GM19043 (cell line): Measurements from ENCODE around the gene ARHGAP8.
"Not testable (repeated sequence)": the region's sequence is repeated elsewhere in the genome, so short reads cannot be mapped to it uniquely, and the experiment has no call there.

ENCODE experiments used
- ATAC-seq: cut with Tn5 transposase; IDR thresholded peaks from one replicate; pipeline ENCODE4 v1.9.1; 2021; ENCODE audit warnings: low read depth; ENCODE audit not compliant: unreplicated experiment

Gene ARHGAP8

DNA sequence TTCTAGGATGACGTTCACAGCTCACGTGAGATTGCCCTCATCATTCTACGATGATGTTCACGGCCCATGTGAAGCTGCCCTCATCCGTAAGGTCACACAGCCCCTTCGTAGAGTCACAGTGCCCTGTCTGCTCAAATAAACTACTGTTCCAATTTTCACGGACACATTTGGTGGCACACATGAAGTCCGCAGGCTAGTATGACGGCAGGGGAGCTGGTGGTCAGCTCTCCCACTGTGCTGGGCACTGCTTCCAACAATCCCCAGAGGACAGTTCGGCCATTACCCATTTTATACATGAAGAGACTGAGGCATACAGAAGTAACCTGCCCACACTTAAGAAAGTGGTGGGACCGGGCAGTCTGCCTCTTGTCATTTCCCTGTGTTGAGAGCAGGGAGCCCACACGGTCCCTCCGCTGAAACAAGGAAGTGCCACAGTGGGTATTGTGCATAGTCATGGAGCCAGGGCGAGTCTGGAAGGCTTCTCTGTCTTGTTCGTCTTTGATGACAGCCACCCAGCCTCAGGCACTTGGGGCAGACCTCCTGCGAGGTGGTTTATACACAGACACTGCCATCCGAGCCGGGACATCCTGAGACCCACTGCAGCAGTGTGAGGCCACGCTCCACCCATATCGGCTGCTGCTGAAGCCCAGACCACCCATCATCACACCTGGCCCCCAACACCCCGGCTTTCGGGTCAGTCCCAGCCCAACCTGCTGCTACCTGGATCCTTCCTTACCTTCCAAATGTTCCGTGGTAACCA, 143.1 kb downstream of the ARHGAP8 start:
- ATAC-seq = no peak

DNA sequence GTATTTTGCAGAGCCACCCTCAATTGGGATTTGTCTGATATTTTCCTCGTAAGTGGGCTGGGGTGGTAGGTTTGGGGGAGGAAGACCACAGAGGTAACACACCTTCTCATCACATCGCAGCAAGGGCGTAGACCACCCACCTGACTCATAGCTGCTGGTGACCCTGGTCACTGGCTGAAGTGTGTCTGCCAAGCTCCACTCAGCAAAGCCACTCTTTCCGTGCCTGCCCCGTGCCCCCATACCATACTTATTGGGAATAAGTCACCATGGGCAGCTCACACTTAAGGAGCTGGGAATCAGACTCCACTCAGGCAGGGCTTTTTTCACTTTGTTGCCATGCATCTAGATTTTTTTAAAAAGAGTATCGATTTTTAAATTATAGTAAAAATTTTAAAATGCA, 145.9 kb downstream of the ARHGAP8 start:
- no peak for ATAC-seq

DNA sequence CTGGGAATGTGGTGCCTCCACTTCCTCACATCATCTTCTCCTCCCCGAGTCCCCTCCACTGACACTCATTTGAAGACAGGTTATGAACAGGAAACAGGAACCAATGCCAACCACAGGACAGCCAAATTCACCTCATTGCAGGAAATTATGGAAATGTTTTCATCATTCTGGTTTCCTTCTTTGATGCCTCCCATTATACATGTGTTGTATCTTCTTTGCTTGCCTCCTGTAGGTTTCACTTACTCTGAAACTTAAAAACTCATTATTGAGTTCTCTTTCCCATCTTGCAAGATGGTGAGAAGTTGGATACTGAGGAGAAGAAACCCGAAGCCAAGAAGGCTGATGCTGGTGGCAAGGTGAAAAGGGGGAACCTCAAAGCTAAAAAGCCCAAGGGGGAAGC, 148.9 kb downstream of the ARHGAP8 start:
- no peak for ATAC-seq

DNA sequence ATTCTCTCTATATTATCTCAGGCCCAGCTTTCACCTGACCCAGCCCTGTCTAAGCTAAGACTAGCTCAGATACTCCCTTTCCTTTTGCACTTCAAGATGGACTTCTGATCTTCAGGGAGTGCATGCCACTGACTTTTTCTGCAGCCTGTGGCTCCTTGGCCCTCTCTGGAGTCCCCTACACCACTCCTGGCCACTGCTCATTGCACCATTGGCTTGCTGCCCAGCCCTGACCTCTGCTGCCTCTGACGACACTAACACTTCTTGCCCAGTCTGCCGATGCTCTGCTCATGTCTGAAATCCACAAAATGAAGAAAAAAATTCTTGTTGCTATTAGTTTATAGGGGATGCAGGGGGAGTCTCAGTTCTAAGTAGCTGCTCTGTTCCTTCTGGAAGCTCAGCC, 150.8 kb downstream of the ARHGAP8 start:
- not testable (repeated sequence) for ATAC-seq

DNA sequence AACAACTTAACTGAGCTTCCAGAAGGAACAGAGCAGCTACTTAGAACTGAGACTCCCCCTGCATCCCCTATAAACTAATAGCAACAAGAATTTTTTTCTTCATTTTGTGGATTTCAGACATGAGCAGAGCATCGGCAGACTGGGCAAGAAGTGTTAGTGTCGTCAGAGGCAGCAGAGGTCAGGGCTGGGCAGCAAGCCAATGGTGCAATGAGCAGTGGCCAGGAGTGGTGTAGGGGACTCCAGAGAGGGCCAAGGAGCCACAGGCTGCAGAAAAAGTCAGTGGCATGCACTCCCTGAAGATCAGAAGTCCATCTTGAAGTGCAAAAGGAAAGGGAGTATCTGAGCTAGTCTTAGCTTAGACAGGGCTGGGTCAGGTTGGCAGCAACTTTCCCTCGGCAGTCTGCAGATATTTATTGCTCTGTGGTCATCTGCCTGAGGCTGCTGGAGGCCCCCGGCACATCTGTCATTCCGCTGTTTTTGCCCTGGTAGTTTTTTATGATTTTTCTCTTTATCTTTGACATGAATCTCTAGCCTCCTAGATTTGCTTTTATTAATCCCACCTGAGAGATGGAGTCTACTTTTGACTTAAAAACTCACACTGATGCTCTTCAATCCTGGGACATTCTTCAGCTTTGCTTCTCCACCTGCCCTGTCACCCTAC, 152.2 kb downstream of the ARHGAP8 start:
- ATAC-seq = not testable (repeated sequence)

DNA sequence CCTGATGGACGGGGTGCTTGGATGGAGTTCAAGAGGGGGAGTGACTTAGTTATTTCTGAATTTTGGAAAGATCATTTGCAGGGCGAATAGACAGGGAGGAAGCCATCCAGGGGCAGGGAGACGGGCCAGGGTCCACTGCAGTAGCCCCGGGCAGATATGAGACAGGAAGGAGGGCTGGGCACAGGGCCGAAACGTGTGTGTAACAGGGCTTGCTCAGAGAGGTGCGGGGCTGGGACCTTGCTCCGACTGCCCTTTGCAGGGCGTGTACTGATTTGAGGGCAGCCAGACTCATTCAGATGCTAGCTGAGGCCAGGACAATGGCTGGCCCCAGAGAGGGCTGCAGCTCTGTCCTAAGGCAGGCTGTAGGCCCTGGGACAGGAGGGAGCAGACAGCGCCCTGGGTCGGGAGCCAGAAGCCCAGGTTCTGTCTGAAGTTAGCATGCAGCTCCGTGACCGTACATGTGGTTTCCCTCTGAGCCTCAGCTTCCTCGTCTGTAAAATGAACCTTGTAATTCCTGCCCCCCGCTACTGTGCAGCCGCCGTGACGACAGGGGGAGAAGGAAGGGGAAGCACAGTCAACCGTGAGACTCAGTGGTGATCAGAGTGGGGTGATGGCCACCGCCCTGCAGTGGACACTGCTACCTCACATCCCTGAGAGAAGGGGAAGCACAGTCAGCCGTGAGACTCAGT, 154.0 kb downstream of the ARHGAP8 start:
- ATAC-seq = no peak

DNA sequence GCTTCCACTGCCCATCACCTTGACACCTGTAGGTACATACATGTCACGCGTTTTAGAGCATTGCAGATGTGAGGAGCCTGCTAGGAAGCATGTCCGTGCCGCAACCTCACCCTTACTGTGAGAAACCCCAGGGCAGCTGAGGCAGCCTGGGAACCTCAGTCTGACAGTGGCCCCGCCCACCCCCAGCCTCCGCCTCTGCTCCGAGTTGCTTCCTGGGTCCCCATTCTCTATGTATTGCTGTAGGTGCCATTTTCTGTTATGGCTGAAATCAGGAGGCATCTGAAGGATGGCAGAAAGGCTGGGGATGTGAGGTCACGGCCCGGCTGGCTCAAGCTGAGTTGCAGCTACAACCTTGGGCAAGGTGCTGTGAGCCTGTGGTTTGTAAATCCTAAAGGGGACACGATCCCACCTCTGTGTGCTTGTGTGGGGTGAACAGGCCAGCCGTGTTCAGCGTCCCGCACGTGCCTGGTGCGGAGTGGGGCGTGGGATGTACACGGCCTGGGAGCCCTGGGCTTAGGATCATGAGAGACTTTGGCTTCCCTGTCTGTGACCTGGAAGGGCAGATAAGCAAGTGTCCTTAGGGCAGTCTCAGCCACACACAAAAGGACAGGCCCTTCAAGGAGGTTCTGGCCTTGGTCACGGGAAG, 154.7 kb downstream of the ARHGAP8 start:
- ATAC-seq = no peak

DNA sequence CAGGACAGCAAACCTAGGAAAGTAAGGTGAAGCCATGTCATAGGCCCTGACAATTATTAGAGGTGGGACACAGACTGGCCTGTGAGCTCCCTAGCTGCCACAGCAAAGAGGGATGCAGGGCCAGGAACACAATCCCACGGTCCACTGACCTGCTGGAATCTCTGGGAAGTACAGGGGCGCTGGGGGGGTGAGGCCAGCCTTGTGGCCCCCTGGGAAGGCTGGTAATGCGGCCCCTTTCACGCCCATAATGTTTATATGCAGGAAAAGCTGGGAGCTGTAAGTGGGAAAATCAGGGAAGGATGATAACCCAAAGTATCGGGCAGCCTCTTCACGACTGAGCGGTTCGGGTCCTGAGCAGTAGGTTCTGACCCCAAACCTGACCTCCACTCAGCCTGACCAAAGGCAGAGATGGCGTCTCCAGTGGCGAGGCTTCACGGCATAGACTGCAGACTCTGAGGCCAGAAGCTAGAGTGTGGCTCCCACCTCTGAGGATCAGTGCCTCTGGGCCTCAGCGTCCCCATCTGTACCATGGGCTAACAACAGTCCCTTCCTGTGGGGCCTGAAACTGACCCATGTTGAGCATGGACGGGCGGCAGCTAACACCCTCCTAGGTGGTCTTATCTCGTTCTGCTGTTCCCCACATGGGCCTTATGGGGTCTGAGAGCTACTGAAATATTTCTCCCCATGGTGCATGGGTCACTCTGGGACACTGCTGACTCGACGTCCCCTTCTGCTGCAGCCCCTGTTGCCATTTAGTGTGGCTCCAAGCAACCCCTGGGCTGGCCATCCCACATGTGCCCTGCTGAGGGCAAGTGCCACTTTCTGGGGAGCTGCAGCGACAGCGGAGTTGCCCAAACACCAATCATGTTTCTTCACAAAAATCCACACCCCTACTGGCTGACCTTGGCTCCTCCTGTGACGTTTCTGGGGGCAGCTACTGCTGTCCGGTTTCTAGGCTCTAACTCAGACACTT, 155.7 kb downstream of the ARHGAP8 start:
- ATAC-seq = no peak

DNA sequence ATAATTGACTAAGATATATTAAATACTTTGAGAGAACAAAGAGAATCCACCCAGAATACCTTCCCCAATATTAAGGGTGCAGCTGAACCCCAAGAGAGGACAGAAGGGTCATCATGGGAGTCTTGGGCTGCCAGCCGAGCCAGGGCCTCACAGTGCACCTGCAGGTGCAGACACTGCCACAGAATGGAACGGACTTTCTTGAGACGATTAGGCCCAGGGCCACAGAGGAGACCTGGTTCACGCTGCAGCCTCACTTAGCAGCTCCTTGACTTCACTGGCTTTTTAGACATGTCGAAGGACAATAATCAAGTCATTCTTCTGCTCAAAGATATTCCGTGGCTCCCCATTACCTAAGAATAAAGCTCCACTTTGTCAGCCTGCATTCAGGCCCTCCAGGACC, 156.9 kb downstream of the ARHGAP8 start:
- no peak for ATAC-seq
